ENCODE results near the gene PTPRA.

Gene PTPRA

DNA sequence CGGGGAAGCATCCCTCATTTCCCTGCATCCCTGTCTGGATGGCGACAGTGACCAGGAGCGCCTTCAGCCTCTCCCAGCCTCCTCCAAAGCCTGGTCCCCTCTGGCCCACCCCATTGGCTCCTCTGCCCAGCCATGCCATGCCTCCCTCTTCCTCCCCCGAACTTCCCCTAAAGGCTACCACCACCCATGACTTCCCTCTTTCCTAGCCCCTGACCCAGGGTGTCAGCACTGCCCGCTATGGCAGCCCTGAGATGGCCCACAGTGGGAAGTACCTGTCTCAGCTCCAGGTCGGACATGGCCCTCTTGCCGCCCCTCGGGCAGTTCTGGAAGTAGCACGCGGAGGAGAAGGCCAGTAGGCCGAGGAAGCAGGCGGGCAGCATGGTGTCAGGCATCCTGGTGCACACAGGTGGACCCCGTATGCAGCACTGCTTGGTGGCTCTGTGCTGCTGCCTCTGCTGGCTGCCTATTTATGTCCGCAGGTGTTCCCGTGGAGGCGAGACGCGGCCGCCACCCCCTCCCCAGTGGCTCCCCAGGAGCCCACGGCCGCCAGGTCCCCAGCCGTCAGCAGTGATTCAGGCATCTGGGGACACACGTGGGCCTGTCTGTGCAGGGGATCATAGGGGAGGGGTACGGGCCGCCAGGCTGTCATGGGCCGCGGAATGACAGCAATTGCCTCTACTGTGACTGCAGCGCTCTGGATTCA is 211.2 kb downstream of the PTPRA start, which contains the start of gene AVP:
Gene AVP, minus strand, starts transcription at position 442 of the 703 bp plus-strand sequence. Its CDS starts 50 bp downstream, at position 392.
- no peak within 1 kb of the TSS for H3K4me3 ChIP-seq (ENCODE audit: low read depth, low read length)
- POLR2A ChIA-PET, result no interaction called here
- CTCF ChIA-PET, result no interaction called here
- DNase-seq (ENCODE audit: low read depth, low spot score), result no peak
- TF ChIP-seq, protein P1, sequence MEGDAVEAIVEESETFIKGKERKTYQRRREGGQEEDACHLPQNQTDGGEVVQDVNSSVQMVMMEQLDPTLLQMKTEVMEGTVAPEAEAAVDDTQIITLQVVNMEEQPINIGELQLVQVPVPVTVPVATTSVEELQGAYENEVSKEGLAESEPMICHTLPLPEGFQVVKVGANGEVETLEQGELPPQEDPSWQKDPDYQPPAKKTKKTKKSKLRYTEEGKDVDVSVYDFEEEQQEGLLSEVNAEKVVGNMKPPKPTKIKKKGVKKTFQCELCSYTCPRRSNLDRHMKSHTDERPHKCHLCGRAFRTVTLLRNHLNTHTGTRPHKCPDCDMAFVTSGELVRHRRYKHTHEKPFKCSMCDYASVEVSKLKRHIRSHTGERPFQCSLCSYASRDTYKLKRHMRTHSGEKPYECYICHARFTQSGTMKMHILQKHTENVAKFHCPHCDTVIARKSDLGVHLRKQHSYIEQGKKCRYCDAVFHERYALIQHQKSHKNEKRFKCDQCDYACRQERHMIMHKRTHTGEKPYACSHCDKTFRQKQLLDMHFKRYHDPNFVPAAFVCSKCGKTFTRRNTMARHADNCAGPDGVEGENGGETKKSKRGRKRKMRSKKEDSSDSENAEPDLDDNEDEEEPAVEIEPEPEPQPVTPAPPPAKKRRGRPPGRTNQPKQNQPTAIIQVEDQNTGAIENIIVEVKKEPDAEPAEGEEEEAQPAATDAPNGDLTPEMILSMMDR (IDR thresholded peaks at IDR 0.05; ENCODE audit: insufficient read depth, low read length, missing control alignments), result no peak

DNA sequence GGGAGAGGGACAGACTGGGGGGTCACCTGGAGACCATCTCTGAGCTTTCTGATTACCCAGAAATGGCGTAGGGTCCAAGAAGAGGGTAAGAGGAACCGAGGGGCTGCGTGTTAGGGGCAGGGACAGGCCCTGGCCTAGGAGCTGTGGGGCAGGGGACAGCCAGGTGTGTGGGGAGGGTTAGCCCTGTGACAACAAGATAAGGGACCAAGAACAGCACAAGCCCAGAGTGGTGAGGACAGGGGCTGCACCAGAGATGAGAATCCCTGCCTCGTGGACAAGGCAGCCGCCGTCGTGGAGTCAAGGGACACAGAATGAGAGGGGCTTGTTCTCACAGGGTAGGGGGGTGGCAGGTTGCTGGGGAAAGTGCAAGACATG is 211.7 kb downstream of the PTPRA start:
- CTCF ChIA-PET, result interaction anchor here (4.0 kb wide), 1 partner anchor 32 kb away, joined by 17 read pairs; no protein-coding TSS in a partner anchor
- POLR2A ChIA-PET, result no interaction called here
- no peak overlapping the region for H3K4me3 ChIP-seq (ENCODE audit: low read depth, low read length)

DNA sequence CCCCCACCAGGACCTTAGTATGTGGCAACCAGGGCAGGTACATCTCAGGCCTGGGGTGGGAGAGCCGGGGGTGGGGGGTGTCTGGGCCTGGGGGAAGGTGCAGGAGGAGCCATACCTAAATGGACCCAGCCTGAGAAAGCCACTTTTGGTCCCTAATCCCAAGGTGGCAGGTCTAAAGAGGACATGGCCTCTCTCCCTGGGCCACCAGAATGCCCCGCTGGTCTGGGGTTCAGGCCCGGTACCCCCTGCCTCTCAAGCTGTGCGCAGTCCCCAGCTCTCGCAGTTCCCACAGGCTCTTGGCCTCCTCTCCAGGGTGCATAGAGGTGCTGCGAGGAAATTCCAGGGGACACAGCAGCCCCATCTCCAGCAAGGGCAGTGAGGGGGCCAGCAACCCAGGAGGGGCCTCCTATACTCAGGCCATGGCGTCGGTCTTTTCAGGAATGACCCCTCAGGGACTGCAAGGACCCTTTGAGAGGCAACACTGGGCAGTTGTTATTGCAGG is 212.3 kb downstream of the PTPRA start:
- DNase-seq (ENCODE audit: low read depth, low spot score), result no peak
- POLR2A ChIA-PET, result no interaction called here
- TF ChIP-seq, protein P1 (IDR thresholded peaks at IDR 0.05; ENCODE audit: insufficient read depth, low read length, missing control alignments), result no peak
- no peak overlapping the region for H3K4me3 ChIP-seq (ENCODE audit: low read depth, low read length)
- CTCF ChIA-PET, result interaction anchor here (0.8 to 4.0 kb wide), 3 partner anchors 9 to 63 kb away, joined by 3 to 17 read pairs (median 4); no protein-coding TSS in a partner anchor

More for the DNA sequence above, 211.7 kb downstream of the PTPRA start:
- TF ChIP-seq, protein P1 (IDR thresholded peaks at IDR 0.05; ENCODE audit: insufficient read depth, low read length, missing control alignments), result no peak
- no peak for DNase-seq (ENCODE audit: low read depth, low spot score)

DNA sequence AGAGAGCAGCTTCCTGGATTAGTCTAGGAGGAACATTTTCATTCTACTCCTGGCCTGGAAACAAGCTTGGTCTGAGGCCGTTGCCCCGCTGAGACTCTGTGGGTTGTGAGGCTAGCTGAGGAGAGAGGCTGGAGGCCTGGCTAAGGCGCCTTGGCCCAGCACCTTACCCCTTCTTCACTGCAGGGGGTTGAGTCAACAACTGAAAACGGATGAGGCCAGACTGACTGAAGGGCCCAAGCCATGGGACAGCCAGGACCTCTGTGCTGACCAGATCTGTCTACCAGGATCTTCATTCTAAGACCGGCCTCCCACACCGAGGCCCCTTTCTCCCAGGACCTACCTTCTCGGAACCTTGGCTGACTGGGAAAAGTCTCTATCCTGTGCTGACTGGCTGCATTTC is 214.8 kb downstream of the PTPRA start:
- TF ChIP-seq, protein P1 (IDR thresholded peaks at IDR 0.05; ENCODE audit: insufficient read depth, low read length, missing control alignments), result no peak
- no peak for DNase-seq (ENCODE audit: low read depth, low spot score)
- ChIA-PET POLR2A (no interaction called here), CTCF (interaction anchor here (4.0 kb wide), 1 partner anchor 35 kb away, joined by 17 read pairs; no protein-coding TSS in a partner anchor)
- H3K4me3 ChIP-seq (ENCODE audit: low read depth, low read length), result no peak overlapping the region

Measured in AG04449 (cell line).